GM06990 (cell line): Measurements from ENCODE around the gene OBSCN.
A peak's percentile ranks its signal among the peaks of the same experiment; 100 is the strongest.

Experiments
- DNase-seq: peaks from one replicate; pipeline ENCODE4 v3.0.0-alpha.2; 2011; ENCODE audit not compliant: insufficient read length; ENCODE audit errors: extremely low read depth
- H3K27me3 ChIP-seq: replicated peaks from 2 replicates; pipeline ENCODE4 v1.6.0; 2011; ENCODE audit warnings: low read length; ENCODE audit not compliant: control insufficient read depth, insufficient read depth
- H3K36me3 ChIP-seq: 2 replicates; pipeline ENCODE4 v1.5.1; 2011; ENCODE audit warnings: low read length; ENCODE audit not compliant: control insufficient read depth, insufficient read depth
- H3K4me3 ChIP-seq: replicated peaks from 2 replicates; pipeline ENCODE4 v1.5.1; 2011; ENCODE audit warnings: low read depth, mild to moderate bottlenecking, control low read depth, low read length
- TF ChIP-seq, protein P1 (sequence below): IDR thresholded peaks from 2 replicates; pipeline ENCODE4 v1.5.1; 2011; ENCODE audit warnings: low read length, control low read depth, mild to moderate bottlenecking, inconsistent platforms; ENCODE audit not compliant: insufficient read depth, poor library complexity, severe bottlenecking

Gene OBSCN

GRCh38 chr1:228404107-228404720, 196.4 kb downstream of the OBSCN start:
- Histone ChIP-seq H3K36me3 (peaks cover 15% of the 10 kb centered on the region), H3K4me3 (peak overlapping the region; percentile 90), H3K27me3 (no peaks in the 10 kb centered on the region)
- DNase-seq = no peak
- TF ChIP-seq, protein P1, sequence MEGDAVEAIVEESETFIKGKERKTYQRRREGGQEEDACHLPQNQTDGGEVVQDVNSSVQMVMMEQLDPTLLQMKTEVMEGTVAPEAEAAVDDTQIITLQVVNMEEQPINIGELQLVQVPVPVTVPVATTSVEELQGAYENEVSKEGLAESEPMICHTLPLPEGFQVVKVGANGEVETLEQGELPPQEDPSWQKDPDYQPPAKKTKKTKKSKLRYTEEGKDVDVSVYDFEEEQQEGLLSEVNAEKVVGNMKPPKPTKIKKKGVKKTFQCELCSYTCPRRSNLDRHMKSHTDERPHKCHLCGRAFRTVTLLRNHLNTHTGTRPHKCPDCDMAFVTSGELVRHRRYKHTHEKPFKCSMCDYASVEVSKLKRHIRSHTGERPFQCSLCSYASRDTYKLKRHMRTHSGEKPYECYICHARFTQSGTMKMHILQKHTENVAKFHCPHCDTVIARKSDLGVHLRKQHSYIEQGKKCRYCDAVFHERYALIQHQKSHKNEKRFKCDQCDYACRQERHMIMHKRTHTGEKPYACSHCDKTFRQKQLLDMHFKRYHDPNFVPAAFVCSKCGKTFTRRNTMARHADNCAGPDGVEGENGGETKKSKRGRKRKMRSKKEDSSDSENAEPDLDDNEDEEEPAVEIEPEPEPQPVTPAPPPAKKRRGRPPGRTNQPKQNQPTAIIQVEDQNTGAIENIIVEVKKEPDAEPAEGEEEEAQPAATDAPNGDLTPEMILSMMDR = no peak

- TF ChIP-seq, protein P1 = no peak
- Histone ChIP-seq H3K27me3 (no peaks in the 10 kb centered on the region), H3K36me3 (peaks cover 12% of the 10 kb centered on the region), H3K4me3 (peak overlapping the region; percentile 90)
- DNase-seq = no peak
These were observed 197.5 kb downstream of the OBSCN start for GRCh38 chr1:228405200-228405978.

- H3K4me3 ChIP-seq = peak overlapping the region; percentile 90
- no peaks in the 10 kb centered on the region for H3K27me3 ChIP-seq
- TF ChIP-seq, protein P1 = no peak
- peaks cover 8% of the 10 kb centered on the region for H3K36me3 ChIP-seq
- DNase-seq = no peak
These were observed 198.1 kb downstream of the OBSCN start for GRCh38 chr1:228405979-228406228.

GRCh38 chr1:228407106-228408040, 199.5 kb downstream of the OBSCN start:
- TF ChIP-seq, protein P1 = no peak

DNA sequence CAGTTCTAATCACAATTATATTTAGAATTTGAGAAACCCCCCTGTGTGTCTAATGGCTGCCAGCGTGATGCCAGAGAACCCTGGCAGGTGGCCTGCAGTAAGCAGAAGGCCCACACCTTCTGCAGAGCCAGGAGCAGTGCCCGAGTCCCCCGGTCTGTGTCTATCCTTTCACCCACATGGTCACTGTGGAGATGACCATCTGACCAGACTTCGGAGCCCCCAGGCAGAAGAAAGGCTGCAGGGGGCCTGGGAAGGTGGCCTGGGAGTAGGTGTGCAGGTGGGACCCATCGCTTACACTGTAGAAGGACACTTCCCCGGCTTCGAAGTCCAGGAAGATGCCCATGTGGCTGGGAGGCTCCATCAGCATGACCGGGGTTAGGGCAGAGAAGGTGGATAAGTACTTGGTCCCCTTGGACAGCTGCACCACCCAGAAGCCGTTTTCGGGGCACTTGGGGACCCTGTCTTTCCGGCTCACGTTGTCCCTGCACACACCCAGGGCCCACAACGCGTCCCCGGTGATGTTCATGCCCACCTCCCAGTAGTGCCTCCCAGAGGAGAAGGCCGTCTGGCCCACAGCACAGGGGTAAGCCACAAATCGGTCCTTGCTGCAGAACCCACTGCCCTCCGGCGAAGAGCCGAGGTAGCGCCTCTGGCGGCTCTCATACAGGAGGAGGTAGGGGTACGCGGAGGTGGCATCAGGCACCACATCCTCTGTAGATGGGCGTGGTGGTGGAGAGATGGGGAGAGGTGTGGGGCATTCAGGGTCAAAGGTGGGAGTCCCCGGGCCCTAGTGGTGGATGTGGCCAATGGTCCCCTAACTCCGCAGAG, 200.4 kb downstream of the OBSCN start:
- Histone ChIP-seq H3K27me3 (no peaks in the 10 kb centered on the region), H3K36me3 (peaks cover 2% of the 10 kb centered on the region), H3K4me3 (no peak overlapping the region)
- no peak for DNase-seq
- TF ChIP-seq, protein P1 = no peak

More at GRCh38 chr1:228407106-228408040, 199.5 kb downstream of the OBSCN start:
- H3K27me3 ChIP-seq = no peaks in the 10 kb centered on the region
- H3K4me3 ChIP-seq = peak overlapping the region; percentile 88
- H3K36me3 ChIP-seq = peaks cover 2% of the 10 kb centered on the region
- DNase-seq = no peak
